GM12874 (cell line): ENCODE measurements around the gene ADAM15.

Experiments used
- TF ChIP-seq, protein P1 (sequence below): IDR thresholded peaks from 2 replicates; pipeline ENCODE4 v1.5.1; 2011; ENCODE audit warnings: low read depth, mild to moderate bottlenecking, control low read depth, low read length, moderate library complexity; ENCODE audit not compliant: insufficient read depth

ADAM15 gene

DNA sequence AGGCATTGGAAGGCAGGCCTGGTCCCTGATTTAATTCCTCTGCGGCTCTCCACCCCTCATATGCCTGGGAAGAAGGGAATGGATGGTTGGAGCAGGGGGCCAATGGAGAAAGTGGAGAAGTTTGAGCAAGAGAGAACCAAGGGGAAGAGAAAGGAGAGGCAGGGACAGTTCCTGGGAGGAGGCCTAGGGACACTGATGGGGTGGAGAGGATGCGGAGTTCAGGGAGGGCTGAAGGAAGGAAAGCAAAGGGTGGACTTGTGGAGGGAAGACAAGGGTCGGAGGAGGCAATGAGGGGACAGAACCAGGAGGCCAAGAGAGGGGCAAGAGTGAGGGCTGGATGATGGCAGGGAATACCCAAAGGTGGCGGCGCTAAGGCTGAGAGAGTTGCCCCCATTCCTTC is 41.4 kb upstream of the ADAM15 start:
- TF ChIP-seq, protein P1, sequence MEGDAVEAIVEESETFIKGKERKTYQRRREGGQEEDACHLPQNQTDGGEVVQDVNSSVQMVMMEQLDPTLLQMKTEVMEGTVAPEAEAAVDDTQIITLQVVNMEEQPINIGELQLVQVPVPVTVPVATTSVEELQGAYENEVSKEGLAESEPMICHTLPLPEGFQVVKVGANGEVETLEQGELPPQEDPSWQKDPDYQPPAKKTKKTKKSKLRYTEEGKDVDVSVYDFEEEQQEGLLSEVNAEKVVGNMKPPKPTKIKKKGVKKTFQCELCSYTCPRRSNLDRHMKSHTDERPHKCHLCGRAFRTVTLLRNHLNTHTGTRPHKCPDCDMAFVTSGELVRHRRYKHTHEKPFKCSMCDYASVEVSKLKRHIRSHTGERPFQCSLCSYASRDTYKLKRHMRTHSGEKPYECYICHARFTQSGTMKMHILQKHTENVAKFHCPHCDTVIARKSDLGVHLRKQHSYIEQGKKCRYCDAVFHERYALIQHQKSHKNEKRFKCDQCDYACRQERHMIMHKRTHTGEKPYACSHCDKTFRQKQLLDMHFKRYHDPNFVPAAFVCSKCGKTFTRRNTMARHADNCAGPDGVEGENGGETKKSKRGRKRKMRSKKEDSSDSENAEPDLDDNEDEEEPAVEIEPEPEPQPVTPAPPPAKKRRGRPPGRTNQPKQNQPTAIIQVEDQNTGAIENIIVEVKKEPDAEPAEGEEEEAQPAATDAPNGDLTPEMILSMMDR, result no peak

DNA sequence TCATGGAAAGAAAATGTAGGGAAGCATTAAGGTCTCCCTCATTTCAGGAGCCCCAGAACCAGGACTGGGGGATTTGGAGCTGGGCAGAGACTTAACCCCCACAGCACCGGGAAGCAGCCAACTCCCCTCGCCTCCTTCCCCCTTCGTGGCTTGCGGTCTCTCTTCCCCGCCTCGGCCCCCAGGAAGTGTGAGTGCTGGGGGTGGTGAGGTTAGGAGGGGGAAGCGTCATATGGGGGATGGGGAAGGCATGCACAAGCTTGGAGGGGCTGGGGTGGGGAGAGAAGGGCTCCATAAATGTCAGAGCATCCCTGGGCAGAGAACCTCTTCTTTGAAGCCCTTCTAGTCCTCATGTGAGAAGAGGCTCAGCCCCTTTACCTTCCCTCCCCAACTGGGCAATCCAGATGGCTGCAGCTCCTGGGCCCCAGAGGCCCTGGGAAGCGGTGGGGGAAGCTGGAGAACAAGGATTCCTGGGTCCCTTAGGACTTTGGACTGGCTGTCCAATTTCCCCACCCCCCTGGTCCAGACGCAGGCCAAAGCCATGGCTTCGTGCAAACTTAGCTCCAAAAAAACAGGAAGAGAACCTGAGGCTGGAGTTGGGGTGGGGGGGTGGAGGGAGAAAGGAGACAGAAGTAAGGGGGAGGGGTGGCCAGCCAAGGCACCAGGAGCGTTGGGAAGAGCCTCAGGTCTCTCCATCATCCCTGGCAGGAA is 40.8 kb upstream of the ADAM15 start:
- TF ChIP-seq, protein P1, result no peak

DNA sequence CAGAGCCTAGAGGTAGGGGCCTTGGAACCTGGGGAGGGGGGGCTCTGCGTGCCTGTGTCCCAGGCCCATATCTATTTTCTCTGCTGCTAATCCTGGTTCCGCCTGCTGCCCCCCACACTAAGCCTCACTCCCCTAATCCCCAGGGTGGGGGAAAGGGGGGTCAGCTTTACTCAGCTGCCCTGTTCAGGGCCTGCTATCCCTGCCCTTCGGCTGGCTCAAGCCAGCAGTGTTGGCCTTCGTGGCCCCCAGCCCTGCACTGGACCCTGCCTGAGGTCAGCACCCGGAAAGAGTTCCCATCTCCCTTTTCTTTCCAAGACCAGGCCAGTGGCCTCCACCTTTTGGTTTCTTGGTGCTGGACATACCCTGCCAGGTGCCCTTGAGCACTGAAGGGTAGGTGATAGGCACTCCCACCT is 40.1 kb upstream of the ADAM15 start:
- TF ChIP-seq, protein P1, result no peak

DNA sequence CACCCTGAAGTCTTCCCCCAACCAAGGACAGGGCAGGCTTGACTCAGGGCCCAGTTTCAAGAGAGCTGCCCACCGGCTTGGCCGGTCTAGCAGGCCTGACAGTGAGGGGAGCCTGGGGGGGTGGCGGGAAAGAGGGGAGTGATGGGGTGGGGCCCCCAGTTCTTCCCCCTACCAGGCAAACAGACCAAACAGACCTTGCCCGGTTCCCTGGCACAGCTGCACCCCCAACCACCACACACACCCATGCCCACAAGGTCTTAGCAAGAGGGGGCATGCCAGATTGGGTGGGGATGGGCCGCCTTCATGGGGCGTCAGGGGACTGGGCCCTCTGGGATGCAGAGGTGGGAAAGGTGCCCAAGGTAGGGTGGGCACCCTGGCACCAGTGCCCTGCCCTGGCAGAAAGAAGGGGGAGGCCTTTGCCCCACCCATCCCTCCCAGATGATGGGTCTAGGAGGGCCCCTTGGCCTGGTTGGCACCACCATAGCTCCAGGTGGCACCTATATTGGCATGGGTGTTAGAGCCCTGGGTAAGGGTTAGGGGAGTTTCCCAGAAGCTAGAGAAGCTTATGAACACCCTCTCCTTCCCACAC is 39.6 kb upstream of the ADAM15 start:
- TF ChIP-seq, protein P1, result no peak

DNA sequence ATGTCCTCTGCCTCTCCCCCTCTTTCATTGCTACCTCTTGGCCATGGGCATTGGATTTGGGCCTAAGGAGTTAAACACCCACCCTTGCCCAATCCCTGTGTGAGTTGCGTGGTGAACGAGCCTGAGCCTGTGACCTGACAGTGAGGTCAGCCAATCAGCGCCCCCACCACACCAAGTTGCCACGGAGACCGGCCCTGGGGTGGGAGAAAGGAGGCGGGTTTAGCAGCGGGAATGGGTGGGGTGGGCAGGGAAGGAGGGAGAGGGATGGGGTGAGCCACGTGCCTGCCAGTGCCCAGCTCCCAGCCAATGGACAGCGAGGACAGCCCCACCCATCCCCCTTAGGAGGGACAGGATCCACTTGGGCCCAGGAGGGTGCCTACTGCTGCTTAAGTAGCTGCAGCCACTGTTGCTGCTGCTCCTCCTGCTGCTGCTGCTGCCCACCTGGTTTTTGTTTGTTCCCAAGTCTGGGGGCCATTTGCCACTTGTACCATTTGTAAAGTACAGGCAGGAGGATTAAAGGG is 39.0 kb upstream of the ADAM15 start:
- TF ChIP-seq, protein P1, result no peak

DNA sequence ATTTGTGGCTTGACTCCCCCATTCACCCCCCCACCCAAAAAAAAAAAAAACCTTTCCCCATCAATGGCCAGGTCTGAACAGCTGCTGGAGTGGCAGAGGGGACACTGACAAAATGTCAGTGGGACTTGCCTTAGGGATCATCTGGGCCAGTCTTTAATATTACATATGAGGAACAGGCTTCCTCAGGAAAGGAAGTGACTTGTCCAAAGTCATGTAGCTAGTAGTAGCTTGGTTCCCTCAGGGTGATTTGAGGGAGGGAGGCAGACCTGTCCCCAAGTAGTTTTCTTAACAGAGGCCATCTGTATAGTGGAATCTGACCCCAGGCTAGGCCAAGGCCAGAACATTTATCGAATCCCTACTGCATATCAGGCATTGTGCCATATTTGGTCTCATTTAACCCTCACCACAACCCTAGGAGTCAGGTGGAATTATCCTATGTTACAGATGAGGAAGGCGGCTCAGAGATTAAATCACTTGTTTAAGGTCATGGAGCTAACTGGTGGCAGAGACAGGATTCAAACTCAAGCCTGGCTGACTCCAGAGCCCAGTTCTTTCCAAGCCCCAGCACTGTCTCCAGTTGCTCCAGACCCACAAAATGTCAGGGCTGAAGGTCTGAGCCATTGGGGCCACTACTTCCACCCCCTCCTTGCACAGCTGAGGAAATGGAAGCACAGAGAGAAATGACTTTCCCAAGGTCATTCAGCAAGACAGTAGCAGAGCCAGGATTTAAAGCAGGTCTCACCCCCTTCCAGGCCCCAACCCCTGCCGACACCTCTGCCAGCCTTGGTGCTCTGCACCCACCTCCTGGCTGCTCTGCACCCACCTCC is 38.1 kb upstream of the ADAM15 start:
- TF ChIP-seq, protein P1, result no peak

DNA sequence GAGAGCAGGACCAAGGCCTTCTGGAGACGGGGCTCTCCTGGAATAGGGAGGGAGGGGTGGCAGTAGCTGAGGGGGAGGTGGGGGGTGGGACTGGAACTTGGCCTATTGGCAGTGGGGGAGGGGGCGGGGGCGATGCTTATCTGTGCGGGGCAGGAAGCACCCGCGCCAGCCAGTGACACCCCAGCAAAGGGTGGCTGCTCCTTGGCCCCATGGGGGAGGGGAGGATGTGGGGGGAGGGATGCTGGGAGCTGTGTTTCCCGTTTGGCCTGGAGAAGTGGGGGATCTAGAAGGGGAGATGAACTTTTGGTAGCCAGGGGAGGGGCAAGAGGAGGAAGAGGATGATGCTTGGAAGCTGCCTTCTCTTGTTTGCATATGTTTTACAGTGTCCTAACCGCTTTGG is 37.5 kb upstream of the ADAM15 start:
- TF ChIP-seq, protein P1, result no peak
